ENCODE results near the gene SLC25A51. TPM values are rescaled to one million over a fixed set of nuclear protein-coding genes. Genes with fewer than 3 reads are reported as not detected.

The SLC25A51 gene
- total RNA-seq, 2 experiments from 2014 or later: 31.8 to 32.4 TPM

- TF ChIP-seq EZH2phosphoT487 (IDR thresholded peaks at IDR 0.05; ENCODE audit: borderline replicate concordance, low read depth, low read length) (no peak), CTCF (conservative IDR thresholded peaks at IDR 0.05; ENCODE audit: low read length) (no peak)
- H3K79me2 ChIP-seq (ENCODE audit: insufficient read depth, low read depth, low read length): no peaks in the 10 kb centered on the region
- H3K4me1 ChIP-seq (ENCODE audit: insufficient read depth, low read length, poor library complexity, severe bottlenecking): no peaks in the 10 kb centered on the region
- no peak overlapping the region for H3K4me3 ChIP-seq (ENCODE audit: low read depth, low read length, poor library complexity, severe bottlenecking)
- no peak for DNase-seq (ENCODE audit: low spot score)
- no peaks in the 10 kb centered on the region for H3K9me3 ChIP-seq (ENCODE audit: low read length)
- ChIA-PET POLR2A (no interaction called here), CTCF (ENCODE audit: unreplicated experiment) (no interaction called here)
- no peaks in the 10 kb centered on the region for H3K9me2 ChIP-seq (ENCODE audit: insufficient read depth, low read length)
- no peak overlapping the region for H3K27ac ChIP-seq (ENCODE audit: low read depth, low read length, poor library complexity, severe bottlenecking)
- H3K4me2 ChIP-seq (ENCODE audit: low read length): no peak overlapping the region
- BruUV-seq (replicated peaks): no TSS peak
- no peak overlapping the region for H2AFZ ChIP-seq (ENCODE audit: low read length)
- H4K20me1 ChIP-seq (ENCODE audit: insufficient read depth, low read length): no peaks in the 10 kb centered on the region
- H3K36me3 ChIP-seq (ENCODE audit: insufficient read depth, low read length): no peaks in the 10 kb centered on the region
- intact Hi-C loops (cut with micrococcal nuclease; ENCODE audit: unreplicated experiment): no loop called here
Observed at GRCh38 chr9:37943345-37944265, 39.7 kb upstream of the SLC25A51 start.

GRCh38 chr9:37942621-37943344, 38.9 kb upstream of the SLC25A51 start:
- no peak overlapping the region for H3K27ac ChIP-seq (ENCODE audit: low read depth, low read length, poor library complexity, severe bottlenecking)
- H3K79me2 ChIP-seq (ENCODE audit: insufficient read depth, low read depth, low read length): no peaks in the 10 kb centered on the region
- BruUV-seq (replicated peaks): no TSS peak
- intact Hi-C loops (cut with micrococcal nuclease; ENCODE audit: unreplicated experiment): no loop called here
- H4K20me1 ChIP-seq (ENCODE audit: insufficient read depth, low read length): no peaks in the 10 kb centered on the region
- H3K9me3 ChIP-seq (ENCODE audit: low read length): no peaks in the 10 kb centered on the region
- no peaks in the 10 kb centered on the region for H3K36me3 ChIP-seq (ENCODE audit: insufficient read depth, low read length)
- TF ChIP-seq CTCF (conservative IDR thresholded peaks at IDR 0.05; ENCODE audit: low read length) (no peak), EZH2phosphoT487 (IDR thresholded peaks at IDR 0.05; ENCODE audit: borderline replicate concordance, low read depth, low read length) (no peak)
- H3K4me1 ChIP-seq (ENCODE audit: insufficient read depth, low read length, poor library complexity, severe bottlenecking): no peaks in the 10 kb centered on the region
- no peaks in the 10 kb centered on the region for H3K9me2 ChIP-seq (ENCODE audit: insufficient read depth, low read length)
- no peak overlapping the region for H3K4me3 ChIP-seq (ENCODE audit: low read depth, low read length, poor library complexity, severe bottlenecking)
- ChIA-PET CTCF (ENCODE audit: unreplicated experiment) (no interaction called here), POLR2A (no interaction called here)
- DNase-seq (ENCODE audit: low spot score): no peak
- H2AFZ ChIP-seq (ENCODE audit: low read length): no peak overlapping the region
- no peak overlapping the region for H3K4me2 ChIP-seq (ENCODE audit: low read length)
